ENCODE results near the gene POU5F1. TPM values are rescaled to one million over a fixed set of nuclear protein-coding genes. Genes with fewer than 3 reads are reported as not detected.

POU5F1 gene
- total and polyA plus RNA-seq, 3 donors from 2014 or later = 1.3 to 4.2 (median 3.0) TPM

- TF ChIP-seq POLR2A (IDR thresholded peaks at IDR 0.05) (no peak), CTCF (IDR thresholded peaks at IDR 0.05) (no peak)
- intact Hi-C loops (cut with DNase I; ENCODE audit: low total_unique reads) = no loop called here
- Histone ChIP-seq H3K9me3 (no peaks in the 10 kb centered on the region), H3K4me1 (peaks cover 16% of the 10 kb centered on the region), H3K4me3 (no peak overlapping the region), H3K36me3 (ENCODE audit: low read depth, missing control alignments) (no peaks in the 10 kb centered on the region), H3K27me3 (no peaks in the 10 kb centered on the region), H3K27ac (no peak overlapping the region)
- whole genome bisulfite sequencing, 2 donors = 50 to 51% methylated on average over 16 to 19 of the region's 19 CpGs
- DNase-seq = peak; percentile 46
These were observed 53.7 kb downstream of the POU5F1 start for GRCh38 chr6:31116661-31117385.

GRCh38 chr6:31115941-31116560, 54.4 kb downstream of the POU5F1 start:
- Histone ChIP-seq H3K9me3 (no peaks in the 10 kb centered on the region), H3K27me3 (no peaks in the 10 kb centered on the region), H3K27ac (no peak overlapping the region), H3K4me1 (peaks cover 16% of the 10 kb centered on the region), H3K4me3 (no peak overlapping the region), H3K36me3 (ENCODE audit: low read depth, missing control alignments) (no peaks in the 10 kb centered on the region)
- TF ChIP-seq POLR2A (IDR thresholded peaks at IDR 0.05) (no peak), CTCF (IDR thresholded peaks at IDR 0.05) (no peak)
- intact Hi-C loops (cut with DNase I; ENCODE audit: low total_unique reads) = no loop called here
- WGBS, 2 donors = 77 to 93% methylated on average over 11 to 12 of the region's 12 CpGs
- DNase-seq = no peak

DNA sequence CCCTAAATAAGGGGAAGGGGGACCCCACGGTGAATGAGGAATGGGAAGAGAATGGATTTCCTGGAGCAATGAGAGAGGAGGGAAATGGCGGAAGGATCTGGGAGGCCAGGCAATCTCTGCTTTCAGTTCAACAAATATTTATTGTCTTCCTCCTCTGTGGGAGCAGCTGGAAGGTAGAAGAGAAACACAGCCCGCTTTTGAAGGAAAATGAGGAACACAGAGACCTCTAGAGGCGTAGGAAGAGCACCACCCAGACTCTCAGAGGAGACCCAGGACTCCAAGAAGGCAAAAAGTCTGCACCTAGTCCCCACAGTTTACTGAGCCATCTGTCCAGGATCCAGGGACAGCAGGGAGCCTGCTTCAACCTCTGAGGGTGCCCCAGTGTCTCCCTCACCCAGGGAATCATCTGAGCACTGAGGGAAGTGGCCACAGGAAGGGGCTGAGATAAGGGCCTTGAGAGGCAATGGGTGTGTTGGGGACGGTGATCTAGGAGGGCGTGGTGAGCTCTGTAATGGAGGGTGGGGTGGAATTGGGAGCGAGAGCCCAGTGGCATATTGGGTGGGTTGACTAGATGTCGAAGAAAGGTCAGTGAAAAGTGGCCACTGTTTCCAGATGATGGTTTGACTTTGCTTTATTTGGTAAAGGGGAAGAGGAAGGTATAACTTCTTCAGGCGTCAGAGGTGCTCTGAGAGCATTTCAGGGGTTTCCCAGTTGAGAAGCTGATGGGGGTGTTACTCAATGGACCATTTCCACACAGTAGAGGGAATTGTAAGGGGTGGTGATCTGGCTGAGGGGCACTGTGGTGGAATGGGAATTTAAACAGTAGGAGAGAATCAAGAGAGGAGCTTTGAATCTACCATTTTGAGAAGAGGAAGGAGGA, 55.3 kb downstream of the POU5F1 start:
- Histone ChIP-seq H3K4me3 (no peak overlapping the region), H3K27me3 (no peaks in the 10 kb centered on the region), H3K27ac (peak overlapping the region in 1 of 2 donors; percentile 19), H3K4me1 (peaks cover 16% of the 10 kb centered on the region), H3K9me3 (no peaks in the 10 kb centered on the region), H3K36me3 (ENCODE audit: low read depth, missing control alignments) (no peaks in the 10 kb centered on the region)
- no peak for TF ChIP-seq POLR2A (IDR thresholded peaks at IDR 0.05)
- TF ChIP-seq CTCF (IDR thresholded peaks at IDR 0.05) = no peak
- intact Hi-C loops (cut with DNase I; ENCODE audit: low total_unique reads) = no loop called here
- WGBS, 2 donors = 70 to 72% methylated on average over 9 of the region's 9 CpGs
- no peak for DNase-seq

DNA sequence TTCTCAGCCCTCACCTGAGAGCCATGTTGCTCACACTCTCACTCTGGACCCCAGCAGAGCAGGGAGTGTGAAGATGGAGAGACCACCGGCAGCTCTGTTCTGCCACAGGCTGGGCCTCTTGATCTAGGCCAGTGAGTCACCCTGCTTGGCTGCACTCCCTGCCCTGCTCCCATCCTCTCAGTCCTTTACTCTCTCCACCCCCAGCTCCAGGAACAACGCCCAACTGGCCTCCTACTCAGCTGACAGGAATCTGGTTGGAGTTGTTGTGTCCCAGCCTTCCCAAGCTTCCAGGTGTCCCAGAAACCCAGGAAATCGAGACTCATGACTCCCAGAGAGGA, 56.0 kb downstream of the POU5F1 start, which contains the start of gene PSORS1C1:
PSORS1C1 (plus strand) TSS at position 260 of the 338 bp plus-strand sequence. CDS start 14,833 bp downstream, outside the sequence.
- Histone ChIP-seq H3K9me3 (no peaks in the 10 kb centered on the region), H3K36me3 (ENCODE audit: low read depth, missing control alignments) (no peaks in the 10 kb centered on the region), H3K4me3 (no peak within 1 kb of the TSS), H3K27me3 (no peaks in the 10 kb centered on the region), H3K27ac (peak within 1 kb of the TSS in 1 of 2 donors; percentile 19), H3K4me1 (peaks cover 16% of the 10 kb centered on the region)
- TF ChIP-seq POLR2A (IDR thresholded peaks at IDR 0.05) = no peak
- peak; percentile 80 for DNase-seq
- WGBS, 2 donors = 29 to 34% methylated on average over 3 of the region's 3 CpGs
- intact Hi-C loops (cut with DNase I; ENCODE audit: low total_unique reads) = no loop called here

Small RNA genes lying within 50 kb of the gene (small RNA-seq; reads per million reads assigned to genes)
- gene POLR2LP1 = 0 reads per million in 2 donors

Other genes starting within 250 kb of the POU5F1 start
- not detected for gene SFTA2, start 238.5 kb downstream of the POU5F1 start, total RNA-seq
- gene SFTA2, start 238.5 kb downstream of the POU5F1 start, polyA plus RNA-seq (ENCODE audit: insufficient read depth, low read depth, low replicate concordance) = 0.94 TPM
- gene MUCL3, start 229.7 kb downstream of the POU5F1 start, total RNA-seq = under 1 TPM in 1 of 2 donors, not detected in 1; 0.19 TPM
- gene MUCL3, start 229.7 kb downstream of the POU5F1 start, polyA plus RNA-seq (ENCODE audit: insufficient read depth, low read depth, low replicate concordance) = 0.45 TPM
- not detected for gene MUC21, start 187.0 kb downstream of the POU5F1 start, total RNA-seq
- gene MUC21, start 187.0 kb downstream of the POU5F1 start, polyA plus RNA-seq (ENCODE audit: insufficient read depth, low read depth, low replicate concordance) = 0.12 TPM
- under 1 TPM; 0.31 to 0.87 TPM for gene MUC22, start 160.2 kb downstream of the POU5F1 start, total RNA-seq
- 0.21 TPM for gene MUC22, start 160.2 kb downstream of the POU5F1 start, polyA plus RNA-seq (ENCODE audit: insufficient read depth, low read depth, low replicate concordance)
- not detected for gene C6orf15, start 58.1 kb downstream of the POU5F1 start, total RNA-seq
- gene C6orf15, start 58.1 kb downstream of the POU5F1 start, polyA plus RNA-seq (ENCODE audit: insufficient read depth, low read depth, low replicate concordance) = not detected
- 10 to 100 TPM; 28.0 to 32.7 TPM for gene PSORS1C1, start 55.9 kb downstream of the POU5F1 start, total RNA-seq
- gene PSORS1C1, start 55.9 kb downstream of the POU5F1 start, polyA plus RNA-seq (ENCODE audit: insufficient read depth, low read depth, low replicate concordance) = 126 TPM
- under 1 TPM in 1 of 2 donors, not detected in 1; 0.06 TPM for gene CDSN, start 50.2 kb downstream of the POU5F1 start, total RNA-seq
- 0.32 TPM for gene CDSN, start 50.2 kb downstream of the POU5F1 start, polyA plus RNA-seq (ENCODE audit: insufficient read depth, low read depth, low replicate concordance)
- not detected for gene PSORS1C2, start 31.6 kb downstream of the POU5F1 start, total RNA-seq
- not detected for gene PSORS1C2, start 31.6 kb downstream of the POU5F1 start, polyA plus RNA-seq (ENCODE audit: insufficient read depth, low read depth, low replicate concordance)
- gene CCHCR1, start 12.9 kb downstream of the POU5F1 start, total RNA-seq = 10 to 100 TPM; 86.4 to 93.2 TPM
- 174 TPM for gene CCHCR1, start 12.9 kb downstream of the POU5F1 start, polyA plus RNA-seq (ENCODE audit: insufficient read depth, low read depth, low replicate concordance)
- 1 to 10 TPM; 3.6 to 3.7 TPM for gene TCF19, start 12.1 kb downstream of the POU5F1 start, total RNA-seq
- gene TCF19, start 12.1 kb downstream of the POU5F1 start, polyA plus RNA-seq (ENCODE audit: insufficient read depth, low read depth, low replicate concordance) = 4.7 TPM
- gene HLA-C, start 101.4 kb upstream of the POU5F1 start, total RNA-seq = 100 to 1,000 TPM; 104 to 135 TPM
- 213 TPM for gene HLA-C, start 101.4 kb upstream of the POU5F1 start, polyA plus RNA-seq (ENCODE audit: insufficient read depth, low read depth, low replicate concordance)
- 100 to 1,000 TPM; 425 to 439 TPM for gene HLA-B, start 186.5 kb upstream of the POU5F1 start, total RNA-seq
- 943 TPM for gene HLA-B, start 186.5 kb upstream of the POU5F1 start, polyA plus RNA-seq (ENCODE audit: insufficient read depth, low read depth, low replicate concordance)
- 10 to 100 TPM; 24.7 to 28.2 TPM for gene MICA, start 232.9 kb upstream of the POU5F1 start, total RNA-seq
- 18.2 TPM for gene MICA, start 232.9 kb upstream of the POU5F1 start, polyA plus RNA-seq (ENCODE audit: insufficient read depth, low read depth, low replicate concordance)